Lower leg skin (tissue), 4 donors: Measurements from ENCODE around the gene CHKA. TPM values are rescaled to one million over a fixed set of nuclear protein-coding genes. Genes with fewer than 3 reads are reported as not detected.

Experiments used
- DNase-seq, 2 donors: peaks; one replicate each; pipeline ENCODE4 v3.0.0-alpha.2; 2019; ENCODE audit warnings: low spot score in 2 of 2
- H3K4me3 ChIP-seq: fragments of 200-600 bp; sonication (generic); 2 replicates; pipeline ENCODE4 v1.5.1; 2017; ENCODE audit warnings: mild to moderate bottlenecking, low read depth; ENCODE audit not compliant: poor library complexity, severe bottlenecking
- CTCF ChIP-seq, 3 donors: fragments of 450-650 bp; IDR thresholded peaks; one replicate each; pipeline ENCODE4 v1.5.1; 2016; ENCODE audit warnings: antibody characterized with exemption in 3 of 3, mild to moderate bottlenecking in 3 of 3, moderate library complexity in 2 of 3
- POLR2A ChIP-seq, 2 donors: fragments of 450-650 bp; IDR thresholded peaks; one replicate each; pipeline ENCODE4 v1.6.1; 2016 to 2017; ENCODE audit warnings: antibody characterized with exemption in 2 of 2, mild to moderate bottlenecking in 1 of 2, moderate library complexity in 1 of 2
- WGBS, 2 donors: methylation state at CpG; one replicate each; pipeline ENCODE4 v1.1.5; 2018; 5-methylcytosine and 5-hydroxymethylcytosine counted together
- intact Hi-C: fragments of 100-400 bp; cut with DNase I; formaldehyde crosslinking; loops from one replicate; pipeline ENCODE4 v1.15.0; 2023; ENCODE audit warnings: low total_unique reads
- total RNA-seq, 4 donors: library from RNA; depleted of rRNA; stranded (reverse); fragments of >200 nt; gene quantifications; one replicate each; pipeline ENCODE4 v1.1.0, GENCODE V29; 2016

The CHKA gene
- total RNA-seq, 4 donors from 2014 or later: 5.9 to 15.6 (median 13.1) TPM

- 10 to 11% methylated on average over 10 of the region's 10 CpGs for WGBS, 2 donors
- DNase-seq: no peak
- no peak for TF ChIP-seq CTCF (IDR thresholded peaks at IDR 0.05)
- TF ChIP-seq POLR2A (IDR thresholded peaks at IDR 0.05): no peak
- peak overlapping the region; percentile 65 for H3K4me3 ChIP-seq
- intact Hi-C loops: no loop called here
These were observed 90.1 kb downstream of the CHKA start for GRCh38 chr11:68031144-68031464.

GRCh38 chr11:68030318-68031143 lies 90.7 kb downstream of the CHKA start, which contains the start of gene NDUFS8:
TSS of gene NDUFS8 (plus strand) at chr11:68030681. CDS start at chr11:68032152, 1,471 bp downstream.
- H3K4me3 ChIP-seq: peak within 1 kb of the TSS; percentile 65
- peak; percentile 98 to 99 for DNase-seq
- intact Hi-C loops: no loop called here
- 1% methylated on average over 35 to 46 of the region's 56 CpGs for WGBS, 2 donors
- TF ChIP-seq CTCF (IDR thresholded peaks at IDR 0.05): no peak

DNA sequence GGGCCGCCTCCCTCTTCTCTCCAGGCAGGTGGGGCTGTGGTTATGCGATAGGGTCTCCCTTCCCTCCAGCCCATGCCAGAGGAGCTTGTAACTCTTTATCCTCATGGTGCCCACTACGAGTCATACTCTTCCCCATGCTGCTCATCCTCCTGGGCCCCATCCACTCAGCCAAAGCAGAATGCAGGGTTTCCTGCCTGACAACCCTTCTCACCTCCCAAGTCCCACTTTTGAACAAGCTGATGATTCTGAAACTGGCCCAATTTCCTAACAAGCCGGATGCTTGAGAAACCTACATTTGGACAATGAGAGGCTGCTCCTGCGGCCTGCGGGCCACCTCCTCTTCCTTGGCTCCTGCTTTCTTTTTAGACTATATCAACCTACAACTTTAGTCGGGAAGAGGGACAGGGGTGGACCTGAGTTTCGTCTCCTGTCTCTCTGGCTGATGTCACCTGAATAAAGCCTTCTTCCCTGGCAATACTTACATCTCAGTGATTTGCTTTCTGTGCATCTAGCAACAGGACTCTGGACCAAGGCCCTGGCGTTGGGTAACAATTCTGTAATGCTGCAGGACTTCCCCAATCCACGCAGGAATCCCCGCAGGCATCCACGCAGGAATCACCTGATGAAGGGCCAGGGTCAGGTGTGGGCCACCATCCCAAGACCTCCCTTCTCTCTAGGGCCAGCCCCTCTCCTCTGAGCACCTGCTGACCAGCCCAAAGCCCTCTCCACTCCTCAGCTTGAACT lies 92.2 kb downstream of the CHKA start:
- no peak for TF ChIP-seq POLR2A (IDR thresholded peaks at IDR 0.05)
- no peak for TF ChIP-seq CTCF (IDR thresholded peaks at IDR 0.05)
- DNase-seq: no peak
- intact Hi-C loops: no loop called here
- H3K4me3 ChIP-seq: no peak overlapping the region
- 82 to 86% methylated on average over 12 of the region's 12 CpGs for WGBS, 2 donors

DNA sequence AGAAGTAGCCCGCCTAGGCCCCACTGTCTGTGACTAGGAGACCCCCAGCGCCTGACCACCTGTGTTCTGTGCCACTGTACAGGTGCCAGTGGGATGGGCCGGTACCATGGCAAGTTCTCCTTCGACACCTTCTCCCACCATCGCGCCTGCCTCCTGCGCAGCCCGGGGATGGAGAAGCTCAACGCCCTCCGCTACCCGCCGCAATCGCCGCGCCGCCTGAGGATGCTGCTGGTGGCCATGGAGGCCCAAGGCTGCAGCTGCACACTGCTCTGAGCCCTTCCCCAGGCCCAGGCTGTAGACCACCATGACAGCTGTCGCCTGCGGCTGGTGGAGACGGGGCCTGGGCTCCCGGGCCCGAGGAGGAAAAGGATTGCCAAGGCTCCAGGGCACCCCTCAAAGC lies 93.5 kb downstream of the CHKA start:
- intact Hi-C loops: no loop called here
- WGBS, 2 donors: 88 to 93% methylated on average over 15 to 21 of the region's 21 CpGs
- no peak for TF ChIP-seq POLR2A (IDR thresholded peaks at IDR 0.05)
- TF ChIP-seq CTCF (IDR thresholded peaks at IDR 0.05): no peak
- H3K4me3 ChIP-seq: no peak overlapping the region
- DNase-seq: no peak

- no peak overlapping the region for H3K4me3 ChIP-seq
- intact Hi-C loops: no loop called here
- DNase-seq: no peak
- TF ChIP-seq POLR2A (IDR thresholded peaks at IDR 0.05): no peak
- TF ChIP-seq CTCF (IDR thresholded peaks at IDR 0.05): no peak
- WGBS, 2 donors: 83 to 86% methylated on average over 18 of the region's 18 CpGs
These were observed 94.6 kb downstream of the CHKA start for GRCh38 chr11:68026391-68027105.
